OCI-LY7 (cell line): Measurements from ENCODE around the gene BEST3. TPM values are rescaled to one million over a fixed set of nuclear protein-coding genes. Genes with fewer than 3 reads are reported as not detected.

Source experiments
- BruUV-seq: library from RNA; stranded (reverse); fragments of 400-500 nt; replicated peaks from 2 replicates; lab custom pipeline; 2021; lab: Mats Ljungman, UMichigan
- CTCF ChIA-PET: fragments of 300-600 bp; sonication (Branson Sonifier 250); formaldehyde crosslinking; loops from one replicate; lab custom pipeline; 2022; ENCODE audit warnings: antibody characterized with exemption; ENCODE audit not compliant: unreplicated experiment; lab: Charles Lee
- POLR2A ChIA-PET: fragments of 300-600 bp; sonication (Branson Sonifier 250); formaldehyde crosslinking; loops from one replicate; lab custom pipeline; 2022; ENCODE audit warnings: antibody characterized with exemption; lab: Charles Lee
- DNase-seq: peaks from one replicate; pipeline ENCODE4 v3.0.0-alpha.2; 2015; ENCODE audit warnings: low spot score
- H2AFZ ChIP-seq: fragments of 200-600 bp; sonication (generic), shearing (Covaris generic); 2 replicates; pipeline ENCODE4 v1.6.1; 2014; ENCODE audit warnings: mild to moderate bottlenecking, antibody characterized with exemption, low read length, moderate library complexity
- H3K27ac ChIP-seq: fragments of 200-600 bp; sonication (generic); 2 replicates; pipeline ENCODE4 v1.5.1; 2014; ENCODE audit warnings: mixed run types, low read depth, mild to moderate bottlenecking, moderate library complexity, low read length, inconsistent platforms; ENCODE audit not compliant: poor library complexity, severe bottlenecking
- H3K36me3 ChIP-seq: fragments of 200-600 bp; sonication (generic); 2 replicates; pipeline ENCODE4 v1.6.1; 2014; ENCODE audit warnings: mild to moderate bottlenecking, antibody characterized with exemption, low read length, moderate library complexity, mixed read lengths; ENCODE audit not compliant: insufficient read depth
- H3K4me1 ChIP-seq: fragments of 200-600 bp; sonication (generic); 2 replicates; pipeline ENCODE4 v1.5.1; 2014; ENCODE audit warnings: mild to moderate bottlenecking, low read length; ENCODE audit not compliant: insufficient read depth, poor library complexity, severe bottlenecking
- H3K4me2 ChIP-seq: fragments of 200-600 bp; sonication (generic); 2 replicates; pipeline ENCODE4 v1.6.1; 2014; ENCODE audit warnings: mild to moderate bottlenecking, low read length
- H3K4me3 ChIP-seq: fragments of 200-600 bp; sonication (generic); 2 replicates; pipeline ENCODE4 v1.5.1; 2014; ENCODE audit warnings: mild to moderate bottlenecking, low read depth, low read length; ENCODE audit not compliant: poor library complexity, severe bottlenecking
- H3K79me2 ChIP-seq: fragments of 200-600 bp; sonication (generic); 2 replicates; pipeline ENCODE4 v1.6.1; 2016; ENCODE audit warnings: low read depth, mild to moderate bottlenecking, low read length, moderate library complexity, mixed read lengths; ENCODE audit not compliant: insufficient read depth
- H3K9me2 ChIP-seq: fragments of 200-600 bp; sonication (generic); 2 replicates; pipeline ENCODE4 v1.6.1; 2016; ENCODE audit warnings: mild to moderate bottlenecking, low read length, mixed read lengths; ENCODE audit not compliant: insufficient read depth
- H3K9me3 ChIP-seq: fragments of 200-600 bp; sonication (generic); 2 replicates; pipeline ENCODE4 v1.6.1; 2014; ENCODE audit warnings: mild to moderate bottlenecking, mixed run types, low read length, mixed read lengths
- H4K20me1 ChIP-seq: fragments of 200-600 bp; sonication (generic); 2 replicates; pipeline ENCODE4 v1.6.1; 2014; ENCODE audit warnings: mild to moderate bottlenecking, antibody characterized with exemption, low read length, moderate library complexity, mixed read lengths; ENCODE audit not compliant: insufficient read depth
- CTCF ChIP-seq: fragments of 200-600 bp; sonication (generic); conservative IDR thresholded peaks from 2 replicates; pipeline ENCODE4 v1.5.1; 2014; ENCODE audit warnings: mild to moderate bottlenecking, antibody characterized with exemption, low read length, moderate library complexity, mixed read lengths
- EZH2phosphoT487 ChIP-seq: fragments of 200-600 bp; sonication (generic); IDR thresholded peaks from 2 replicates; pipeline ENCODE4 v1.6.1; 2018; ENCODE audit warnings: low read depth, borderline replicate concordance, mild to moderate bottlenecking, mixed run types, antibody characterized with exemption, low read length, moderate library complexity, mixed read lengths
- intact Hi-C: fragments of 100-400 bp; cut with micrococcal nuclease; formaldehyde crosslinking; loops from one replicate; pipeline ENCODE4 v1.10.0; 2022; ENCODE audit not compliant: unreplicated experiment
- total RNA-seq, 2 experiments: library from RNA; depleted of rRNA in 1 of 2; stranded (reverse); fragments of >200 nt in 1 of 2; shearing (Covaris generic) in 1 of 2; gene quantifications; 2 replicates each; pipeline ENCODE4 v1.2.3, GENCODE V29; 2014 to 2022

Gene BEST3
- total RNA-seq, 2 experiments from 2014 or later, result 60.1 to 123 TPM

DNA sequence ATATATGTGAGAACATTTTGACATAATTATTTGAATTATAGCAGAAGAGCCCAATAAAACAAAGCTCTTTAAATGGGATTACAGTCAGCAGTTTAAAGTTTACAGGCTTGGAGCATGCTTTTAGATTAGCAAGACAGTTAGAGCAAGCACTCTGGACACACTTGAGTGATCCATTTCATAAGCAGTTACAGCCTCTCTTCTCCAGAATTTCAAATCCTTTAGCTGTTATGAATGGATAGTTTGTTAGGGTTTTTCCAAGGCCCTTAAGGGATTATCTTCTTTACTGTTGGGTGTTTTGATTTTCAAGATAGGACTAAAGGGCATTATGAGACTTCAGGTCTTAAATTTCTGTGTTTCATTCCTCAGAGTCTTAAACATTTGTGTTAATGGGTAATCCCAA, 36.3 kb downstream of the BEST3 start:
- intact Hi-C loops, result no loop called here
- POLR2A ChIA-PET, result interaction anchor here (0.6 to 0.7 kb wide), 3 partner anchors 17 to 503 kb away, joined by 3 read pairs; no protein-coding TSS in a partner anchor
- DNase-seq, result no peak

GRCh38 chr12:69661386-69661785, 37.7 kb downstream of the BEST3 start:
- POLR2A ChIA-PET, result interaction anchor here (0.6 kb wide), 1 partner anchor 95 kb away, joined by 3 read pairs; no protein-coding TSS in a partner anchor
- Histone ChIP-seq H3K27ac (no peak overlapping the region), H3K9me3 (no peaks in the 10 kb centered on the region), H3K4me2 (no peak overlapping the region), H3K9me2 (no peaks in the 10 kb centered on the region), H3K4me3 (no peak overlapping the region), H2AFZ (no peak overlapping the region), H3K36me3 (peaks cover 15% of the 10 kb centered on the region), H3K79me2 (no peaks in the 10 kb centered on the region), H3K4me1 (no peaks in the 10 kb centered on the region), H4K20me1 (no peaks in the 10 kb centered on the region)
- BruUV-seq, result no TSS peak
- intact Hi-C loops, result no loop called here
- CTCF ChIA-PET, result no interaction called here
- TF ChIP-seq CTCF (no peak), EZH2phosphoT487 (no peak)
- DNase-seq, result no peak

More for the DNA sequence above, 36.3 kb downstream of the BEST3 start:
- no TSS peak for BruUV-seq
- no peaks in the 10 kb centered on the region for H3K9me2 ChIP-seq
- TF ChIP-seq CTCF (no peak), EZH2phosphoT487 (no peak)
- H2AFZ ChIP-seq, result no peak overlapping the region
- H3K79me2 ChIP-seq, result no peaks in the 10 kb centered on the region
- H3K4me1 ChIP-seq, result no peaks in the 10 kb centered on the region
- H3K4me2 ChIP-seq, result no peak overlapping the region
- H3K36me3 ChIP-seq, result peaks cover 23% of the 10 kb centered on the region
- no peak overlapping the region for H3K27ac ChIP-seq
- H3K9me3 ChIP-seq, result no peaks in the 10 kb centered on the region
- no peaks in the 10 kb centered on the region for H4K20me1 ChIP-seq
- no peak overlapping the region for H3K4me3 ChIP-seq
- CTCF ChIA-PET, result no interaction called here

DNA sequence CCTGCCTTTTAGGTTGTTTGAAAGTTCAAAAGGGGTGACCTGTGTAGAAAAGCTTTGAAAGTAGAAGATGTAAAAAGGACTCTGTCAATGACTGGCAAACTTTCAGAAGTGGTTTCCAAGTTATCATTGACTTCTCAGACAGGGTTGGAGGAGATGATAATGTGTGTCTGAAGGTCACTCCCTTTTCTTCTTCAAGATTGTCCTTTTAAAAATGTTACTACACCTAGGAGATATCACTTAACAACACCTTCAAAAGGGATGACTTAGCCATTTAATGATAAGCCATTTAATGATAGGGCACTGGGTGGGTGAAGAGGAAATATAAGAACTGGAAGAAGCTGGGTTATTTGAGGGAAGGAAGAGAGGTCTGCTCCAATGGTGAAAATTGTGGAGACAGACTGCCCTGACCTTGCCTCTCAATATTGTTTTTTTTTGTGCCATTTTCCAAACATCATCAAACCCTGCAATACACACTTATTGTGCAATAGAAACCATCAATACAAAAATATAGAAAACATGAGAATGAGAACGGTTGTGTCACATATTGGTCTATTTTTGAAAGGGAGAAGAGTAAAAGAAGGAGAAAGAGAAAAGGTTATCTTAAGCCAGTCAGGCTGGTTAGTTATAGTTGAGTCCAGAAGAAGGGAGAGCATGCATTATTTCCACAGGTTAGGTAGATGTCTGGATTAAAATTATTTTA, 38.8 kb downstream of the BEST3 start:
- no peak for DNase-seq
- POLR2A ChIA-PET, result interaction anchor here (0.6 kb wide), 1 partner anchor 234 kb away, joined by 3 read pairs; no protein-coding TSS in a partner anchor
- intact Hi-C loops, result no loop called here
- Histone ChIP-seq H4K20me1 (no peaks in the 10 kb centered on the region), H2AFZ (no peak overlapping the region), H3K4me1 (no peaks in the 10 kb centered on the region), H3K4me3 (no peak overlapping the region), H3K4me2 (no peak overlapping the region), H3K27ac (no peak overlapping the region), H3K36me3 (peaks cover 19% of the 10 kb centered on the region), H3K9me2 (no peaks in the 10 kb centered on the region), H3K9me3 (no peaks in the 10 kb centered on the region), H3K79me2 (no peaks in the 10 kb centered on the region)
- TF ChIP-seq EZH2phosphoT487 (no peak), CTCF (no peak)
- BruUV-seq, result no TSS peak
- CTCF ChIA-PET, result no interaction called here
